ENCODE measurements around the gene GORASP1. TPM values are rescaled to one million over a fixed set of nuclear protein-coding genes. Genes with fewer than 3 reads are reported as not detected.

GORASP1 gene
- total and polyA plus RNA-seq, 2 of the 13 experiments (the other 11 are each of a cell fraction or from before 2014, with no cell fraction given) = 36.4 to 39.8 TPM

DNA sequence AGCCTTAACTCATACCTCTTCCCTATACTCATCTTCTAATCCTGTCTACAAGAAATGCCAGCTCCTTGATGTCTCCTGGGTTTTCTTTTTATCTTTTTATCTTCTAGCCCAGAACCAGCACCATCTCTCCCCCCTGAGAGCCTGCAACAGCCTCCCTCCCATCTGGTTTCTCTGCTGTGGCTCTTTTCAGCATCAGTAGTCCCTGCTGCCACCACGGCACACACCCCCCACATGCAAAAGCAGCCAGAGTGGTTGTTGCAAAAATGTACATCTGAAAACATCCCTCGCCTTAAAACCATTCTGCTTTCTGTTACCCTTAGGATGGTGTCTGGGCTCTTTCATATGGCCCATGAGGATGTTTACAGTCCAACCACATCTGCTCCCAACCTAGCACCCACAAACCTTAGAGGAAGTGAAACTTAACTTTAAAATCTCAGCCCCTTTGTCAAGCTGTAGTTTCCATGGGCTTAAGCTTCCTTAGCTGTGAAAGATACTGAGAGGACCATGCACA is 828 bp upstream of the GORASP1 start (continued):
- TF ChIP-seq, protein P1, sequence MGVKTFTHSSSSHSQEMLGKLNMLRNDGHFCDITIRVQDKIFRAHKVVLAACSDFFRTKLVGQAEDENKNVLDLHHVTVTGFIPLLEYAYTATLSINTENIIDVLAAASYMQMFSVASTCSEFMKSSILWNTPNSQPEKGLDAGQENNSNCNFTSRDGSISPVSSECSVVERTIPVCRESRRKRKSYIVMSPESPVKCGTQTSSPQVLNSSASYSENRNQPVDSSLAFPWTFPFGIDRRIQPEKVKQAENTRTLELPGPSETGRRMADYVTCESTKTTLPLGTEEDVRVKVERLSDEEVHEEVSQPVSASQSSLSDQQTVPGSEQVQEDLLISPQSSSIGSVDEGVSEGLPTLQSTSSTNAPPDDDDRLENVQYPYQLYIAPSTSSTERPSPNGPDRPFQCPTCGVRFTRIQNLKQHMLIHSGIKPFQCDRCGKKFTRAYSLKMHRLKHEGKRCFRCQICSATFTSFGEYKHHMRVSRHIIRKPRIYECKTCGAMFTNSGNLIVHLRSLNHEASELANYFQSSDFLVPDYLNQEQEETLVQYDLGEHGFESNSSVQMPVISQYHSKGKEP (CRISPR knock-in tag; IDR thresholded peaks at IDR 0.05) = no peak
- TF ChIP-seq ZNF563 (CRISPR knock-in tag; IDR thresholded peaks at IDR 0.05) (no peak), PHF20 (CRISPR knock-in tag; IDR thresholded peaks at IDR 0.05) (no peak)

DNA sequence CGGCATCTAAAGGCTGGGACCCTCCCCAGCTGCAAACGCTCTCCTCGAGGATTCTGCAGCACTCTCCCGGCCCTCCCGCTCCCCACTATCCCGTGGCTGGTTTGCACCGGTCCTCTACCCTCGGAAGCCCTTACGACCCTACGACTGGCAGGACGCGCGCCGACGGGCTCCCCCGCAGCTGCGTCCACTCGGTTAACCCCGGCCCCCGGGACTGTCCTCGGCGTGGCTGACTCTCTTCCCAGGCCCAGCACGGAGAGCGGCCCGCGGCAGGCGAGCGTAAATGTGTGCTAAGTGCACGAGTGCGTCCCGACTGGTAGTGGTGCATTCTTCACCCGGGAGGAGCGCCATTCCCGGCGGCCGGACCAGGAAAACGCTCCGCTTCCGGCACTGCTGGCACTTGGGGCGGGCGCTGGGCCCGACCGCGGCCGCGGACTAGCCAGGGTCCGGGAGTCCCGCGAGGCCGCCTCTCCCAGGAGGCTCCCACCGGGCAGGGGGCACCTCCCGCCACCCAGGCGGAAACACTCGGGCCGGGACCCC is 508 bp downstream of the GORASP1 start:
- DNase-seq (ENCODE audit: low spot score) (peak; percentile 27), FAIRE-seq (no peak), ATAC-seq (peak; percentile 75)
- BruUV-seq (replicated peaks) = no TSS peak
- 4% methylated on average over 6 of the region's 55 CpGs for WGBS (ENCODE audit: low lambda C conversion rate)
- Histone ChIP-seq H3K9me3 (ENCODE audit: low read length) (no peaks in the 10 kb centered on the region), H3K27ac (ENCODE audit: extremely low read length, insufficient read depth, low read length) (peak overlapping the region; percentile 72), H3K9ac (ENCODE audit: insufficient read depth, low read depth, low read length) (peak overlapping the region; percentile 90), H3K27me3 (ENCODE audit: control insufficient read depth in 1 of 2, insufficient read depth in 2 of 2, low read length in 2 of 2) (no peaks in the 10 kb centered on the region; a peak in 1 of 5 replicates), H3K4me2 (ENCODE audit: low read depth, low read length) (peak overlapping the region; percentile 97), H3K4me3 (replicated peaks in 1 of 3; ENCODE audit: insufficient read depth in 1 of 3, low read depth in 2 of 3, low read length in 3 of 3) (peak overlapping the region; percentile 85 to 94 (median 87)), H2AFZ (ENCODE audit: low read length) (no peak overlapping the region), H3K79me2 (ENCODE audit: insufficient read depth, low read length) (peaks cover 20% of the 10 kb centered on the region), H3K36me3 (replicated peaks in 1 of 2; ENCODE audit: control insufficient read depth in 1 of 2, insufficient read depth in 2 of 2, low read length in 2 of 2) (no peaks in the 10 kb centered on the region; a peak in 1 of 5 replicates), H4K20me1 (ENCODE audit: insufficient read depth, low read length) (no peaks in the 10 kb centered on the region), H3K4me1 (ENCODE audit: insufficient read depth, low read length) (peaks cover 38% of the 10 kb centered on the region)
- intact Hi-C loops (cut with micrococcal nuclease; ENCODE audit: unreplicated experiment) (loop anchor here (5.0 kb wide), 1 partner anchor 180 kb away; no protein-coding TSS in a partner anchor), in situ Hi-C loops (cut with HindIII; ENCODE audit: extremely low pct_ligation_motif_present, low pct_unique_long_range_greater_than_20kb) (no loop called here)
- ChIA-PET POLR2A (interaction anchor here (1.0 kb wide), 2 partner anchors 71 to 78 kb away, joined by 3 read pairs; no protein-coding TSS in a partner anchor), CTCF (ENCODE audit: low intra/inter-chr PET ratio, low total read pairs) (no interaction called here)
- TF ChIP-seq, protein P2, sequence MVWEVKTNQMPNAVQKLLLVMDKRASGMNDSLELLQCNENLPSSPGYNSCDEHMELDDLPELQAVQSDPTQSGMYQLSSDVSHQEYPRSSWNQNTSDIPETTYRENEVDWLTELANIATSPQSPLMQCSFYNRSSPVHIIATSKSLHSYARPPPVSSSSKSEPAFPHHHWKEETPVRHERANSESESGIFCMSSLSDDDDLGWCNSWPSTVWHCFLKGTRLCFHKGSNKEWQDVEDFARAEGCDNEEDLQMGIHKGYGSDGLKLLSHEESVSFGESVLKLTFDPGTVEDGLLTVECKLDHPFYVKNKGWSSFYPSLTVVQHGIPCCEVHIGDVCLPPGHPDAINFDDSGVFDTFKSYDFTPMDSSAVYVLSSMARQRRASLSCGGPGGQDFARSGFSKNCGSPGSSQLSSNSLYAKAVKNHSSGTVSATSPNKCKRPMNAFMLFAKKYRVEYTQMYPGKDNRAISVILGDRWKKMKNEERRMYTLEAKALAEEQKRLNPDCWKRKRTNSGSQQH (CRISPR knock-in tag; IDR thresholded peaks at IDR 0.05; ENCODE audit: low read depth) = 0 out of 2 replicates have a peak, but pooled peaks have one; percentile 57
- TF ChIP-seq ZNF768 (CRISPR knock-in tag; IDR thresholded peaks at IDR 0.05) (0 out of 2 replicates have a peak, but pooled peaks have one; percentile 6), ZFP41 (CRISPR knock-in tag; IDR thresholded peaks at IDR 0.05; ENCODE audit: borderline replicate concordance) (peak; percentile 45), ZNF30 (CRISPR knock-in tag; IDR thresholded peaks at IDR 0.05) (peak; percentile 56; the same call in 1 of the 2 replicates), JDP2 (CRISPR knock-in tag; IDR thresholded peaks at IDR 0.05; ENCODE audit: borderline replicate concordance) (no peak), ZNF552 (CRISPR knock-in tag; IDR thresholded peaks at IDR 0.05; ENCODE audit: borderline replicate concordance) (0 out of 2 replicates have a peak, but pooled peaks have one; percentile 45), ZNF431 (CRISPR knock-in tag; IDR thresholded peaks at IDR 0.05; ENCODE audit: borderline replicate concordance, low read depth) (0 out of 2 replicates have a peak, but pooled peaks have one; percentile 12), ZFY (CRISPR knock-in tag; IDR thresholded peaks at IDR 0.05) (peak; percentile 79; the same call in 1 of the 2 replicates), CCDC6 (CRISPR knock-in tag; IDR thresholded peaks at IDR 0.05) (peak; percentile 57; the same call in 1 of the 2 replicates), CAMTA2 (CRISPR knock-in tag; IDR thresholded peaks at IDR 0.05; ENCODE audit: borderline replicate concordance) (0 out of 2 replicates have a peak, but pooled peaks have one; percentile 24)
- TF ChIP-seq, protein P3, sequence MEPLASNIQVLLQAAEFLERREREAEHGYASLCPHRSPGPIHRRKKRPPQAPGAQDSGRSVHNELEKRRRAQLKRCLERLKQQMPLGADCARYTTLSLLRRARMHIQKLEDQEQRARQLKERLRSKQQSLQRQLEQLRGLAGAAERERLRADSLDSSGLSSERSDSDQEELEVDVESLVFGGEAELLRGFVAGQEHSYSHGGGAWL (CRISPR knock-in tag; IDR thresholded peaks at IDR 0.05) = peak; percentile 10; the same call in 1 of the 2 replicates
- TF ChIP-seq, protein P4, sequence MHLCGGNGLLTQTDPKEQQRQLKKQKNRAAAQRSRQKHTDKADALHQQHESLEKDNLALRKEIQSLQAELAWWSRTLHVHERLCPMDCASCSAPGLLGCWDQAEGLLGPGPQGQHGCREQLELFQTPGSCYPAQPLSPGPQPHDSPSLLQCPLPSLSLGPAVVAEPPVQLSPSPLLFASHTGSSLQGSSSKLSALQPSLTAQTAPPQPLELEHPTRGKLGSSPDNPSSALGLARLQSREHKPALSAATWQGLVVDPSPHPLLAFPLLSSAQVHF (CRISPR knock-in tag; IDR thresholded peaks at IDR 0.05) = 0 out of 2 replicates have a peak, but pooled peaks have one; percentile 39
